Testis (tissue), 2 donors: ENCODE measurements around the gene DIAPH3.

Experiments
- POLR2A ChIP-seq: fragments of 450-650 bp; IDR thresholded peaks from one replicate; pipeline ENCODE4 v1.6.1; 2017; ENCODE audit warnings: antibody characterized with exemption, mild to moderate bottlenecking, moderate library complexity
- TF ChIP-seq, protein P1 (sequence below), 3 experiments: fragments of 450-650 bp in 2 of 3; fragments of 200-600 bp in 1 of 3; sonication (generic) in 1 of 3; IDR thresholded peaks; one replicate each; pipeline ENCODE4 v1.5.1; 2016 to 2019; ENCODE audit warnings: antibody characterized with exemption in 3 of 3, mild to moderate bottlenecking in 2 of 3, moderate library complexity in 1 of 3

- TF ChIP-seq, protein P1, sequence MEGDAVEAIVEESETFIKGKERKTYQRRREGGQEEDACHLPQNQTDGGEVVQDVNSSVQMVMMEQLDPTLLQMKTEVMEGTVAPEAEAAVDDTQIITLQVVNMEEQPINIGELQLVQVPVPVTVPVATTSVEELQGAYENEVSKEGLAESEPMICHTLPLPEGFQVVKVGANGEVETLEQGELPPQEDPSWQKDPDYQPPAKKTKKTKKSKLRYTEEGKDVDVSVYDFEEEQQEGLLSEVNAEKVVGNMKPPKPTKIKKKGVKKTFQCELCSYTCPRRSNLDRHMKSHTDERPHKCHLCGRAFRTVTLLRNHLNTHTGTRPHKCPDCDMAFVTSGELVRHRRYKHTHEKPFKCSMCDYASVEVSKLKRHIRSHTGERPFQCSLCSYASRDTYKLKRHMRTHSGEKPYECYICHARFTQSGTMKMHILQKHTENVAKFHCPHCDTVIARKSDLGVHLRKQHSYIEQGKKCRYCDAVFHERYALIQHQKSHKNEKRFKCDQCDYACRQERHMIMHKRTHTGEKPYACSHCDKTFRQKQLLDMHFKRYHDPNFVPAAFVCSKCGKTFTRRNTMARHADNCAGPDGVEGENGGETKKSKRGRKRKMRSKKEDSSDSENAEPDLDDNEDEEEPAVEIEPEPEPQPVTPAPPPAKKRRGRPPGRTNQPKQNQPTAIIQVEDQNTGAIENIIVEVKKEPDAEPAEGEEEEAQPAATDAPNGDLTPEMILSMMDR (IDR thresholded peaks at IDR 0.05) = no peak
- no peak for TF ChIP-seq POLR2A
Measured at GRCh38 chr13:59979589-59979988, 184.1 kb downstream of the DIAPH3 start.
